Epithelial cell of prostate (primary cell): Measurements from ENCODE around the gene FNDC5.
"Not testable (repeated sequence)": the region's sequence is repeated elsewhere in the genome, so short reads cannot be mapped to it uniquely, and the experiment has no call there.

ENCODE experiments used
- DNase-seq: peaks from one replicate; pipeline ENCODE4 v3.0.0-alpha.2; 2011; ENCODE audit warnings: low read depth, low spot score
- H3K27ac ChIP-seq: fragments of 450-650 bp; 2 replicates; pipeline ENCODE4 v1.5.1; 2017; ENCODE audit warnings: mild to moderate bottlenecking

The FNDC5 gene

DNA sequence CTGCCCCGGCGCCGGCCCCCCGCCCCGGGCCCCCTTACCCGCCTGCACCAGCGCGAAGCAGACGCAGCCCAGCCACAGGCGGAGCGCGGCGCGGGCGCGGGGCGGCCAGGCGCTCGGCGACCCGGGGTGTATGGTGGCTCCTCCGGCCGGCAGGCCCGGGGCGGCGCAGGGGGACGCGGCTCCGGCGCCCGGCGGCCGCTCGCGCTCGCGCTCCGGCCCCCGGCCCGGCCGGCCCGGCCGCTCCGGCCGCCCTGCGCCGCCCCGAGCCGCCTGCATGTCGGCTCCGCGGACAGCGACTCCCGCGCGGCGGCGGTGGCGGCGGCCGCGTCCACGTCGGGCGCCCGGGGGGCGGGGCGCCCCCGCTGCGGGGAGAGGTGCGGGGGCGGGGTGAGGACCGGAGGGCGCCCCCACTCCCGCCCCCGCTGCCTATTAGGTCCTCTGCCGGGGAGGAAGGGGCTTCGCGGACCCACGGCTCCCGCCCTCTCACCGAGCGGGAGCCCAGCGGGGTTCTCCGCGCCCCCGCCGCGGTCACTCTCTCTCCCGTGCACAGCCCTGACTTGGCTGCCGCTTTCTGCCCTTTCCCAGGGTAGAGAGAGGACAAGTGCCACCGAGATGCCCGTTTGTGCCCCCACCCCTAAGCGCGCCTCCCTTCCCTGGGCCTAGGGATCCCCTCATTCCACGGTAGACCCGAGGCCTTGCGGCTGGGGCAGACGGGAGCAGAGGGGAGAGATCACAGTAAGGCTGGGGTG is at the start of gene FNDC5:
FNDC5 (minus strand) TSS at position 298 of the 749 bp plus-strand sequence.
- DNase-seq: no peak

GRCh38 chr1:32919811-32920733 is 49.4 kb upstream of the FNDC5 start:
- no peak for DNase-seq
- H3K27ac ChIP-seq: no peak overlapping the region

More for the DNA sequence above, at the start of gene FNDC5:
- no peak within 1 kb of the TSS for H3K27ac ChIP-seq

DNA sequence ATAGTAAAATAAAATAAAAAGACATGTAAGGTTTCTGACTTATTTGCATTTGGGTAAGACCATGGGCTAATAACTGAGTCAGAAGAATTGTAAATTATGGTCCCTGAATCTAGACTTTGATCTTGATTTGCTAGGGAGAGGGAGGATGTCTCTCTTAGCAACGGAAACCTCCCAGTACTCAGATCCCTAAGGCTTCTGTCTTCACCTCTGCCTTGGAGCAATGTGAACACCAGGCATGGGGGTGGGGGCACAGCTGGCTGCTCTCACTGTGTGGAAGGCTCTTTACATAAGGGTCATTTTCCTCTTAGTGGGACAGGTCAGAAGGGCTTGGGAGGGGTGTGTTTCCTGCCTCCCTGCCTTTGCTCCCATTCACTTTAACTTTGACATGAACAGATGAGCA is 47.5 kb upstream of the FNDC5 start:
- DNase-seq: no peak

GRCh38 chr1:32917521-32917920 is 46.8 kb upstream of the FNDC5 start:
- no peak overlapping the region for H3K27ac ChIP-seq
- DNase-seq: no peak

More for the DNA sequence above, 47.5 kb upstream of the FNDC5 start:
- H3K27ac ChIP-seq: no peak overlapping the region

- no peak overlapping the region for H3K27ac ChIP-seq
- DNase-seq: no peak
These were observed 45.3 kb upstream of the FNDC5 start for GRCh38 chr1:32915766-32916706.

DNA sequence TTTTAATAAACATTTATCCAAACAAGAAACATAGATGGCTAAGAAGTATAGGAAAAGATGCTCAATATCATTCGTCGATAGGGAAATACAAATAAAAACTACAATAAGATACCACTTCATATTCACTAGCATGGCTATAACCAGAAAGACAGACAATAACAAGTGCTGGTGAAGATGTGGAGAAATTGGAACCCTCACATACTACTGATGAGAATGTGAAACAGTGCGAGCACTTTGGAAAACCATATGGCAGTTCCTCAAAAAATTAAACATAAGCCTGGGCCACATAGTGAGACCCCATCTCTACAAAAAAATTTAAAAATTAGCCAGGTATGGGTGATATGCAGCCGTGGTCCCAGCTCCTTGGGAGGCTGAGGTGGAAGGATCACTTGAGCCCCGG is 39.6 kb upstream of the FNDC5 start:
- no peak overlapping the region for H3K27ac ChIP-seq
- DNase-seq: no peak

DNA sequence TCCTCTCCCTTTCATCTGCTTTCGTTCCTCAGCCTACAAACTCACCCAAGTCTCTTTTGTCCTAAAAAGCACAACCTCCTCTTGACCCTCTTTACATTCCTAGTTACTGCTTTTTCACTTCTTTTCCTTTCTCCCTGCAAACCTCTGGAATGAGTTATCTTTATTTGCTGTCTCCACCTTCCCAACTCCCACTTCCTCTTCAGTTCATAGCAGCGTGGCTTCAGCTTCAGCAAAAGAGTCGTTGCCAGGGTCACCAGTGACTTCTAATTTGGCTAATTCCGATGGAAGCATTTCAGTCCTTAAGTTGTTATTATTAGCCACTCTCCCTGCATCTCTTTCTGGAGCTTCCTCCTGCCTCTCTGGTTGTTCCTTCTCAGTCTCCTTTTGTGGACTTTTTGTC is 36.7 kb upstream of the FNDC5 start:
- DNase-seq: no peak
- no peak overlapping the region for H3K27ac ChIP-seq

DNA sequence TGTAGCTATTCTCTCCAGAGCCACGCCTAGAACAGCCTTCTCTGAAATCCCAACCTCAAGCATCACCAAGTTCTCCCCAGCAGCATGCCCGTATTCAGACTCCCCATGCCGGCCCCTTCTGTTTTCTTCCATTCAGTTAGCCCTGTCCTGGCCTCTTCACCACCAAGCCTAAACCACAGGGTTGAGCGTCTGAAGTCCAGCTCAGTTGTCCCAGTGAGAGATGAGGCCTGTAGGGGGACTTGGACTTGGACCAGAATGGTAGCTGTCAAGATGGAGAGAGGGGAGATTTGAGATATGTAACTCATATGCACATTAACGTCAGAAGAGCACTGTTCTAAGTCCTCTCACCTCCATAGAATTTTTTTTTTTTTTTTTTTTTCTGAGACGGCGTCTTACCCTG is 35.9 kb upstream of the FNDC5 start:
- DNase-seq: no peak
- no peak overlapping the region for H3K27ac ChIP-seq

GRCh38 chr1:32905588-32905987 is 34.9 kb upstream of the FNDC5 start:
- DNase-seq, H3K27ac ChIP-seq: not testable (repeated sequence)

- H3K27ac ChIP-seq: no peak overlapping the region
- DNase-seq: no peak
These were observed 34.1 kb upstream of the FNDC5 start for GRCh38 chr1:32904797-32905196.

- no peak for DNase-seq
- no peak overlapping the region for H3K27ac ChIP-seq
These were observed 33.5 kb upstream of the FNDC5 start for GRCh38 chr1:32903991-32904785.

DNA sequence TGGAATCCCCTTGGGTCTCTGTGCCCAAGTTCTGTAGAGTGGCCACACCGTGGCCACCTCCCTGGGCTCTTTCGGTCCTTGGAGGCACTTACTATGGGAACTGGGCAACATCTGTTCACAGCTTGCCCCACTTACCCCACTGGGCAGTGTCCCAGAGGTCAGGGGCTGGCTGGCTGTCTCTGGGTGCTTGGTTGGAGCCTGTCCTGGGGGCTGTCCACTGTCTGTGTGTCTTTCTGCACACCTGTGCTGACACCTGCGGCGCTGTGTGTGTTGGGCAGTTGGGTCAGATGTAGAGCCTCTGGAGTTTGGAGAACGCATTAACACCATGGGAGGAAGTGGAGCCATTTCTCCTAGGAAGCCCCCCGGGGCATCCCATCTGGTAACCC is 31.8 kb upstream of the FNDC5 start:
- no peak overlapping the region for H3K27ac ChIP-seq
- DNase-seq: no peak

DNA sequence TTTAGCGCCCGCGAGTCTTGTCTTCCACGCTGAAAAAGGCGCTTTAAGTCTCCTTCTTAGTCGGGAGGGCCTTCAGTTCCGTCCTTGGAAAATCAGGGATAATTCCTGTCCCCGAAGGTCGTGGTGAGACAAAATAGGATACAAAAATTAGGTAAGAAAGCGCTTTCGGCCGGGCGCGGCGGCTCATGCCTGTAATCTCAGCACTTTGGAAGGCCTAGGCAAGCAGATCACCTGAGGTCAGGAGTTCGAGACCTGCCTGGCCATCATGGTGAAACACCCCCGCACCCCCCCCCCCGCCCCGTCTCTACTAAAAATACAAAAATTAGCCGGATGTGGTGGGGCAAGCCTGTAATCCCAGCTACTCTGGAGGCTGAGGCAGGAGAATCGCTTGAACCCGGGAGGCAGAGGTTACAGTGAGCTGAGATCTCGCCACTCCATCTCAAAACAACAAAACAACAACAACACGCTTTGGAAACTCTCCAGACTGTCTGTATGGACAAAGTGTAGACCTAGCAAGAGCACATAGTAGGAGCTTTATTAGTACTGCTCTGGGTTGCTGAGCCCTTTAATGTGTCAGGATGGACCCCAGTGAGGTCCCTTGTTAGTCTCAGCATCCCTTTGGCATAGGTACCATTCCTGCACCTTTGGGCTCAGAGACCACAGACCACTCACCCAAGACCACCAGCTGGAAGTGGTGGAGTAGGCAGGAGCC is 31.3 kb upstream of the FNDC5 start:
- peak overlapping the region; percentile 48 for H3K27ac ChIP-seq
- no peak for DNase-seq

DNA sequence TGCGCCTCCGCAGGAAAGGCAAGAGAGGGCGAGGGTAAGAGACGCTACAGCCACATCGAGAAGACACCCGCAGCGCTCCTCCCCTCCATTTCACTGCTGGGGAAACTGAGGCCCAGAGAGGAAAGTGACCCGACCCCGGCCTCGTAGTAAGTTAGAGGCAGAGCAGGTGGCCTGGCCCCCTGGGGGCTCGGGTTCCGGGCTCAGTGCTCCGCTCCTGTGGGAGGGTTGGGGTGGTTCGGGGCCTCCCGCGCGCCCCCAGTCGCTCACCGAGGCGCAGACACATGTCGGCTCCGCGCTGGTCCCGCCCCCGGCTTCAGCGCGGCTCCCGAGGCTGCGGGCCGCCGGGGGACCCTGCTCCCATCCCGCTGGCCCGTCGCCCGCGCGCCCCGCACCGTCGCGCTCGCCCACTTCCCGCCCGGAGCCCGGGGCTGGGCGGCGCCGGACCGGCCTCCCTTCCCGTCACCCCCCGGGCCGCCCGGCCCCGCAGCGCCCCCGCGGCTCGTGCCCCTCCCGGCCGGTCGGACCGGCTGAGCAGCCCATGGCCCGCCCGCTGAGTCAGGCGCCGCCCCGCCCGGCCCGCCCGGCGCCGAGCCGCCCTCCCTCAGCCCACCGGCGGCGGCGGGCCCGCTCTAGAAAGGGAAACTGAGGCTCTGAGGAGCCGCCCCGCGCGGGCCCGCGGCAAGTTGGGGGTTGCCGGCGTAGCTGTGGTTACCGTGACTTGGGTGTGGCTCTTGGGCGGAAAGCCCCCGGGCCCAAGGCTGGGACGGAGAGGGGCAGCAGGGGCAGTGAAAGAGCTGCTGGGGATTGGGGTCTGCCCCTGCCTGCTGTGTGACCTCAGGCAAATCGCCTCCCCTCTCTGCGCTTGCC is 30.5 kb upstream of the FNDC5 start, which contains the start of gene TMEM54:
TMEM54 (minus strand) TSS at position 434 of the 867 bp plus-strand sequence; CDS start at position 283, 151 bp downstream.
- peak within 1 kb of the TSS; percentile 48 for H3K27ac ChIP-seq
- DNase-seq: no peak

DNA sequence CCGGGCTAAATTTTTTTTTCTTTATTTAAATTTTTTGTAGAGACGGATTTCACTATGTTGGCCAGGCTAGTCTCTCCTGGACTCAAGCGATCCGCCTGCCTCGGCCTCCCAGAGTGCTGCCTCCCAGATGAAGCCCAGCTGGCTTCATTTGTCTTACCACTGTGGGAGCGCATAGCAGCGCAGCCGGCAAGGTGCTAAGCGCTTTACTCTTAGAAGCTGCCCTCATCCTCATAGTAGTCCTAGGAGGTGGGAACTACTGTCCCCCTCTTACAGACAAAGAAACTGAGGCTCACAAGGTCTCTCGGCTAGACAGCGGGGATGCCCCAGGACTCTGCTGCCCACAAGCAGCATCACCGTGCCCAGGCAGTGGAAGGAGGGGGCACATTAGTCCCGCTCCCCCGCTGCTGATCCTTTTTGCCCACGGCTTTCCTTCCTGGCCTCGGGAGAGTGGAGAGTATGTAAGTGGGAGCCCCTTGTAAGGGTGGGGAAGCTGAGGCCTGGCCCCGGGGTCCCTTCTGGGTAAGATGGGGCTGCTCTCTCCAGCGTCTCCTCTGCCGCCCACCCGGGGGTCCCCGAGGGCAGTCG is 29.8 kb upstream of the FNDC5 start:
- peak overlapping the region; percentile 48 for H3K27ac ChIP-seq
- no peak for DNase-seq

GRCh38 chr1:32899586-32900296 is 29.0 kb upstream of the FNDC5 start:
- no peak overlapping the region for H3K27ac ChIP-seq
- DNase-seq: no peak

- H3K27ac ChIP-seq: no peak overlapping the region
- DNase-seq: no peak
These were observed 28.2 kb upstream of the FNDC5 start for GRCh38 chr1:32898958-32899357.
